ENCODE measurements around the gene GPRIN1.

- no peak for TF ChIP-seq CTCF (IDR thresholded peaks at IDR 0.05)
- no peak for TF ChIP-seq POLR2A (IDR thresholded peaks at IDR 0.05)
Measured at GRCh38 chr5:176614805-176615478, 5.0 kb upstream of the GPRIN1 start.
